ENCODE results near the gene MYO18A.
"Not testable (repeated sequence)": the region's sequence is repeated elsewhere in the genome, so short reads cannot be mapped to it uniquely, and the experiment has no call there.

The MYO18A gene

DNA sequence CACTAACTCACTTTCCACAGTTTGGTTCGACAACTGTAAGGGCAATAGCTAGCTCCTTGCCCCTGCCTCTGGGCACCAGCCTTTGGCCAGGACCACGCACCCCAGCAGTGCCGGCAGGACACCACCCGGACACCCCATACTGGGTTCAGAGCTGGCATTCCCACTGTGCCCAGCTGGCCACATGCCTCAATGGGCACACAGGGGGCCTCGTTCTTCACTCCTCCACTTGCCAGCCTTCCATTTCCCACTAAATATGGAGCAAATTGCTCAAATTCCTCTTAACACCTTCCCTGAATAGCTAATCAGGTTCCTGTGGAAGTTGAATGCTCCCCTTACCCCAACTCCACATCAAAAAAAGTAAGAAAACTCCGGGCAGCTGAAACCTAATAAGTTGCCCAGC, 84.8 kb downstream of the MYO18A start:
- no peak for DNase-seq

DNA sequence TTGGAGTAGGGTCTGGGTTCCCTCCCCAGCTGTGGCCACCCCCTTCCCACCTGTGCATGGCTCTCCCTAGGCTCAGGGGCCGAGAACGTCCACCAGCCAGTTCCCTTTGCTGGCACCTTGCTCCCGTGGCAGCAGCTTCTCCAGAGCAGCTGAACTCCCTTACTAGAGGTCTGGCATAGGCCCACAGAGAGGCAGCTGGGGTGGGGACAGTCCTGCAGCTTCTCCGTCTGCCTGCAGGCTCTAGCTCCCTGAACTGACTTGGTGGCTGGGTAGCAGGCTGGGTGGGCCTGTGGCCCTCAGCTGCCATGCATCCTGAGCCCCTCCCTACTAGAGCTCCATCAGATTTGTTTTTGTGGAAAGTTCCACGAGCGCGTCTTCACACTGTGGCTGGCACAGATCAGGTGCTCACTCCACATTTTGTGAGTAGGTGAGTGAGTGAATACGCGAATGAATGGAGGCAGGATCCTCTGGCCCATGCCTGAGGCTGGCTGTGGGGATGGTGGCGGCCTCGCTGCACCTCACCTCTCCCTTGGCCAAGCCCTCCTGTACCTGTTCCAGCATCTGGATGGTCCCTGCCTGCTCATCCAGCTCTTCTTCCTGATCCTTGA, 86.0 kb downstream of the MYO18A start:
- no peak for DNase-seq

DNA sequence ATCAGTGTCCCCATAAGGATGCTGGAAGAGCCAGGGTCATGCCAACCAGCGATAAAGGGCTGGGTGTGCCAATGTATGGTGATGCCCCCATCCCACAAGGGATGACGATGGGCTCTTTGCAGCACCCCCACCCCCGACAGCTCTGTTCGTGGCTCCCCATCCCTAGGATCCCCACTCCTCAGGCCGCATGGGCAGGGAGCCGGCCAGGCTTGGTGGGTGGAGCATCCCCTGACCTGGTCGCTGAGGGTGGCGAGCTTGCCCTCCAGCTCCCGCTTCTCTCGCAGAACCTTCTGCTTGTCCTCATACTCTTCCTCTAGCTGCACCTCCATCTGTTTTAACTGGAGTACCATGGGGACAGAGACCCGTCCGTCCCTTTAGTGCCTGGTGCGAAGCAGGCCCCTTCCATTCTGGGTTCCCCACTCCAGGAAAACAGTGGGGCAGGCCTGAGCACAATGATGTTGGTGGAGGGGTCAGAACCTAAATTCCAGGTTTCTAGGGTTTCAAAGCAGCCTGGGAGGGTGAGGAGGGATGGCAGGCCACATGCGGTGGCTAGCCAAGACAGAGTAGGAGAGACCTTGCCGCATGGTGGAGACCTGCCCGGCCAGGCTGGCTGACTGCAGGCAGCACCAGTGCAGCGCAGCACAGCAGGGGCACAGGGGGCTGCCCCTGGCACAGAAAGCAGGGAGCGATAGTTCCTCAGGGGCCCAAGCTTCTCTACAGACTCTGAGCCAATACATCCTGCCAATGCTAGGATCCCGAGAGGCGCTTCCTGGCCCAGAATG, 86.9 kb downstream of the MYO18A start:
- no peak for DNase-seq

DNA sequence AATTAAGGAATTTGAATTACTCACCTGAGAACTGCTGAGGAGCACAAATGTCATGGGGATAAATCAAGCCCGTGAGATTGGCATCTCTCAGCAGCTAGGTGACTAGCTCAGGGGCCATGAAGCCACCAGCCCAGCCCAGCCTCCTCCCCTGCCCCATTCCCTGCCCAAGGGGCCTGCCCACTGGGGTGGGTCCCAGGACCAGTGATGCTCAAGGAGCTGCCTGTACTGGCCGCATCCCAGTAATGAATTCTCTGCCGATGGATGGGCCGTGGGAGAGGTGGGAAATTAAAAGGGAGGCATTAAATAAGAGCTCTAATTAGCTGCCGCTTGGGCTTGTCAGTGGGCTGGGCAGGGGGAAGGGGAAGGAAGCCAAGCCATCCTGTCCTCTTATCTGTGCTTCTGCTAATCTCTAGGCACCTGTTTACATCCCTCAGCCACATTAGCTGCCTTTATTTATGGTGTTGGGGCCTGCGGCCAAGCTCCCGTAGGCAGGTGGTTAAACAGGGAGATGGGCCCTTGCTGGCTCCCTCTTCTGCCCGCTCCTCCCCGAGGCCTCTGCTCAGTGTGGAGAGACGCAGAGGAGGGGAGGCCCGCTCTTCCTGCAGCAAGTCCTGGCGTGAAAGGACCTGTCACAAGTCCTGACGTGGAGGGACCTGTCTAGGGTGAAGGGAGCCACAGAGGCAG, 88.5 kb downstream of the MYO18A start:
- no peak for DNase-seq

DNA sequence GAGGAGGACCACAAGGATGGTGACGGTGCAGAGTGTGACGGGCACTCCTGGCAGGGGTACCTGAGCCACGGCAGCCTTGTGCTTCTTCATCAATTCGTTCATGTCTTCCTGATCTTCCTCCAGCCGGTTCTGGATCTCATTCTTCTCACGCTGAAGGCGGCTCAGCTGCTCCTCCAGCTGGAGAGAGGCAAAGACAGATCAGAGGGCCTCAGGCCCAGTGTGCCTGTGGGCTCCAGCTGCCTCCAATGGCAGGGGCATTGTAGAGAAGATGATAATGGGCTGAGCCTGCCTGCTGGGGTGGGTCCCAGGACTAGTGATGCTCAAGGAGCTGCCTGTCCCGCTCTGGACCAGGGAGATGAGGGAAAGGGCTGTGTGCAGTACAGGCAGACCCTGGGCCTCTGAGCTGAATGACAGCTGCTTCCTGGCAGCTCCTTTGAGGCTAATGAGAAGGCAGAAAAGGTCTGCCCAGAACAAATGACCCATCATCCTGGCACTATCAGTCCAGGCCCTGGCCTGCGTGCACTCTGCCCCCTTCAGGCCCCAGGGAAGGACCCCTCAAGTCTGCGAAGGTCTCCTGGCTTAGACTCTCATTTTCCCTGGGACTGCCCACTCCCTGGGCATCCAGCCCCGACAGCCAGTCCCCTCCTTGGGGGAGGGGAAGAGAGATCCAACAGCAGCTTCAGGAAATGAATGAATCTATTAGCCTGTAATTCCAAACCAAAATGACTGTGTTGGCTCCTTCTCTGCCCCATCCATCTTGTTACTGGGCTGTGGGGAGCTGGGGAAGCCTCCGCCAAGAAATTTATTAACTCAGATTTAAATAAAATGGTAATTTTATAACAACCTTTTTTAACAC, 89.2 kb downstream of the MYO18A start:
- DNase-seq = no peak

DNA sequence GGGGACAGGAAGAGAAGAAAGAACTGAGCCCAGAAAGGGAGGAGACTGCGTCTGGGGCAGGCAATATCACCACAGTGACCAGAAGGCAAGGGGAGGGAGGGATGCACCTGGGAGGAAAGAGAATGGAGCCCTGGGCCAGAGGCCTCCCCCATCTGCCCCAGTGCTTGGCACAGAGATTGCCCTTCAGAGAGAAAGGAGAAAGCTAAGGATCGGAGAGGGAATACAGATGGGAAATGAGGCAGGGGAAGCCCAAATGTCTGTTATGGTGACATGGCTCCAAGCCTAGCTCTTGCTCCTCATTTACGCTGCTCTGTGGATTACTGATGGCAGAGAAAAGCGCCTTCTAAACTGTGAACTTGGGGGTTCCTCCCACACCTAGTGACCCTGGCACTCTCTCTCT, 90.1 kb downstream of the MYO18A start:
- no peak for DNase-seq

DNA sequence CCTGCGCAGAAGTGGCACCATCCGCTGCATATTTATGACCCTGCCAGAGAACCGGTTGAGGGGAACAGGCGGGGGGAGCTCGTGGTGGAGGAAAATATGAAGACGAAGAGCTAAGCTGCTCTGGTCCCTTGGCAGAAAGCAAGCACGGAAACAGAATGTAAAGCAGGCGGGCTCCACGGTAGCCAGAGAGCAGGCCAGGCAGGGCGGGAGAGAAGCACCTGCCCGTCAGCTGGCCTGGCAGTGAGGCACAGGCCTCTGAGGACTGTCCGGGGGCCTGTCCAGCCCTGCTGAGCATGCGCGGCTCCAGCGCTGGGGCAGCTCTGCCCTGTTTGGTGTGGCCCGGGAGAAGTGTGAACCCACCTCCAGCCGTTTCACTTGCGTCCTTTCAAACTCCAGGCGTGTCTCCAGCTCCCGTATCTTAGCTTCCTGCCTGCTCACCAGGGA, 90.6 kb downstream of the MYO18A start:
- DNase-seq = no peak

DNA sequence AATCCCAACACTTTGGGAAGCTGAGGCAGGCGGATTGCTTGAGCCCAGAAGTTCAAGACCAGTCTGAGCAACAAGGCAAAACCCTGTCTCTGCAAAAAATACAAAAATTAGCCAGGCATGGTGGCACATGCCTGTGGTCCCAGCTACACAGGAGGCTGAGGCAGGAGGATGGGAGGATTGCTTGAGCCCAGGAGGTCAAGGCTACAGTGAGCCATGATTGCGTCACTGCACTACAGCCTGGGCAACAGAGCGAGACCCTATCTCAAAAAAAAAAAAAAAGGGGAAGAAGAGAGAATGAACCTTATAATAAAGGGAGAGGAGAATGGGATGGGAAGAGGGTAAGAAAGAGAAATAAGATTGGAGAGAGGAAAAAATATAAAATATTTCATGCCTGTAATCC, 91.4 kb downstream of the MYO18A start:
- not testable (repeated sequence) for DNase-seq

DNA sequence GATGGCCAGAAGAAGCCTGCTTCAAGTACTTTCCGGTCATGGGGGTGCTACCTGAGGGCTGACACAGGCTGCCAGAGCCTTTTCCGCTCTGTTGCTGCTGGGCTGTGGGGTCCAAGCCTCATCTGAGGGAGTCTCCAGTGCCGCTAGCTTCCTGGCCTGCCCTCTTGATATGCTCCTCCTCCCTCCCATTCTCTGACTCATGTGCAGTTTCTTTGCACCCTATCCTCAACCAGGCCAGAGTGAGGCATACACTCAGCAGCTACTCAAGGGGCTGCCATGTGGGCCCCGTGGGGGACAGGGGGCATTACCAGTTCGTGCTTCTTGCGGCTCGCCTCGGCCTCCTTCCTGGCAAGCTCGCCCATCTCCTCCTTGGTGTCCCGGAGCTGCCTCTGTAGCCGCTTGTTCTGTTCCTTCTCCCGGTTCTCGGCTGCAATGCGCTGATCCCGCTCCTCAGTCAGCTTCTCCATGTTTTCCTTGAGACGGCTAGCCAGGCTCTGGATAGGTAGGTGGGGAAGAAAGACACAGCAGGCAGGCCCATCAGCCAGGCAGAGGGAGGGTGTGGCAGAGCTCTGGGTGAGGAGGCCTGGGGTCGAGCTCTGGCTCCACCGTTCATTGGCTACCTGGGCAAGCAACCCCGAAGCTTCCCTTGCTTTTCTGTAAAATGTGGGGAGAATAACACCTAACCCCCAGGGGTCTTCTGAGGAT, 93.4 kb downstream of the MYO18A start:
- DNase-seq = no peak

DNA sequence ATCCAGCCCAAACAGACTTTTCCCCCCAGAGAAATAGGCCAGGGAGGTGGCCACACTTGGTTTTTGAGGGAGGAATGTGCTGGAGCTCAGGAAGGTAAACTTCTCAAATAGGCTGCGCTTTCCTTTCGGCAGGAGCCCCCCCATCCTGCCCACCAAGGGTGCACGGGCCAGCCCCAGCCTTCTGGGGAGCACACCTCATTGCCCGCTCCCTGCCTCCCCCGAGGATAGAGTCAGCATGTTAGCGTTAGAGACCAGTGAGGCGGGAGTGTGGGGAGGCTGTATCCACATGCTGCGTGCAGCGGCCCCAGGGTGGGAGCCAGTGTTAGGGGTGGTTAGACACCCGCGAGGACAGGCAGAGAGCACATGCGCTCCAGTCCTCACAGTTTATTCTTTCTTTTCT, 95.0 kb downstream of the MYO18A start:
- no peak for DNase-seq

DNA sequence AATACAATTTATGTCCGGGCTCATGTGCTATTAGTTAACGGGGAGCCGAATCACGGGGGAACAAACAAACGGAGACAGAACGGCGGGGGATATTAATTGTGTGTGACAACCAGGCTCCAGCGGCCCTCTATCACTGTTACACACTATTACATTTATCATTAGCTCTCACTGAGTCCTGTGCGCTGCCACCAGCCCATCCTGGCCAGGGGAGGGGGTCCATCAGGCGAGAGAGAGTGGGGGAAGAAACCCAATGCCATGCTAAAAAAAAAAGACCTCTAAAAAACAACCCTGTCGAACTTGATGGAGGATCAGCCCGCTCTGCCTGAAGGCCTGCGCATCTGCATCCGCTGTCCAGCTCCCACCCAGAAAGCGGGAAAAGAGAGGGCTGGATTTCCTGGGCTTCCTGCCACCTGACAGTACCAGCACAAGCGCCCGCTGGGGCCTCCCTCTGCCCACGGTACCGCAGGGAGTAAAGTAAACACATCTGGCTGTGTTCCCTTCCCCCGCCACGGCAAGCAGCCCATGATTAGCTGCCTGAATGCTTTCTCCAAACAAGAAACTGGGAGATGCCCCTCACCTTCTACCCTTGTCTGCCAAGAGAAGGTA, 95.6 kb downstream of the MYO18A start:
- DNase-seq = no peak

DNA sequence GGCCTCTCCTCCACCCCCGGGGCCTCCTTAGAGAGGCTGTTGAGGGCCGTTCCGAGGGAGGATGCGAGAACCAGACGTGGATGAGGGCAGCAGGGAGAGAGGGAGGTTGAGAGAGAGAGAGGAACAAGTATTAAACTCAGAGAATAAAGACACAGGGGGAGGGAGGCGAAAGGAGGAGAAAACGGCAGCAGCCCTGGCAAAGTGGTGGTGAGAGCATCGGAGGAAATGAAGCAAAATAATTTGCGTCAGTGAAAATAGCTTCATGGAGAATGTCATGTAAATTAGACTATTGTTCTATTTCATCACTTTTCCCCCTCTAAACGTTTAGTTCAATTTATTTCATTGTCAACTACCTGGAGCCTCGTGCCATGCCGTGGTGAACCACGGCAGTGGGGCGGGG, 99.2 kb downstream of the MYO18A start:
- no peak for DNase-seq

DNA sequence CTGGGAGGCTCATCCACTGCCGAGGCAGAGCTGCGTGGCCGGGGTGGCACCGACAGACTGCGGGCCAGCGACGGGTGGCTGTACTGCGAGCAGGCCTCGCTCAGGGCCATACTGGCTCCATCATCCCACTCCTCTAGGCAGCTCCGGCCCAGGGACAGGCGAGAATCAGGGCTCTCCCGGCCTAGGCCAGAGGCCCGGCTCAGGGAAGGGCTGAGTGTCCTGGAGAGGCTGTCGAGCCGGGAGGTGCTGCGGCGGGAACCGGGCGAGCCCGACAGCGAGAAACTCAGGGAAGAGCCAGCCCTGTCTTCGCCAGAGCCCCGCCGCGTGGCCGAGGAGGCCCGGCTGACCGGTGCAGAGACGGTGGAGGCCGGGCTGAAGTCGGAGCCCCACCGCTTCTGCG, 99.9 kb downstream of the MYO18A start:
- DNase-seq = no peak

DNA sequence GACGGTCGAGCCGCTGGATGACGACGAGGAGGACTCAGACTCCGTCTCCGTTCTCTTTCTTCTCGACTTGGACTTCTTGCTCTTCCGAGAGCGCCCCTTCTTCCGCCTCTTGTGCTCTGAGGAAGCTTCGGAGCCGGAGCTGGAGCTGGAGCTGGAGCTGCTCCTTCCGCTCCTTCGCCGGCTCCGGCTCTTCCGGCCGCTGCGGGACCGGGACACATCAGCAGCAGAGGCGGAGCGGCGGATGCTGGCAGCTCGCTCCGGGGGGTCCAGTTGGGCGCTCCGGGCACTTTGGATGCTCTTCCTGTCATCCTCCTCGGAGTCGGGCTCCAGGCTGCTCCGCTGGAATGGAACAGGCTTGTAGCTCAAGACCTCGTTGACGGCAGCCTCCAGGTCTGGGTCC, 100.3 kb downstream of the MYO18A start:
- DNase-seq = no peak

DNA sequence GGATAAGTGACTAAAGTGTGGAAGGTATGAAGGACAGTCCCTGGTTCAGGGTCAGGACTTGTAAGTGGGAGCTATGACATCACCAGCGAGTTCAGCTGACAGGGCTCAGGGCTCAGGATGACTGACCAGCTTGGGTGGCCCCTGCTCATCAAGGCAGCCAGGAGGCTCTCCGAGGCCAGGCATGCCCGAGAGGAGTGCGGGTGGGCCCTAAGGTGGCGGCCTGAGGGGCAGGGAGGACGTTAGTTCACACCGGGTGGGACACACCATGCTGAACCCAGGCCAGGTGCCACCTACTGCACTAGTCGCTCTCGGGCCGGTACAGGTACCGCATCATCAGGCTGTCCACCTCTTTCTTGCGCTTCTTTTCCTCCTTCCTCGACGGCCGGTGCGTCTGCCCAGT, 100.8 kb downstream of the MYO18A start:
- no peak for DNase-seq

DNA sequence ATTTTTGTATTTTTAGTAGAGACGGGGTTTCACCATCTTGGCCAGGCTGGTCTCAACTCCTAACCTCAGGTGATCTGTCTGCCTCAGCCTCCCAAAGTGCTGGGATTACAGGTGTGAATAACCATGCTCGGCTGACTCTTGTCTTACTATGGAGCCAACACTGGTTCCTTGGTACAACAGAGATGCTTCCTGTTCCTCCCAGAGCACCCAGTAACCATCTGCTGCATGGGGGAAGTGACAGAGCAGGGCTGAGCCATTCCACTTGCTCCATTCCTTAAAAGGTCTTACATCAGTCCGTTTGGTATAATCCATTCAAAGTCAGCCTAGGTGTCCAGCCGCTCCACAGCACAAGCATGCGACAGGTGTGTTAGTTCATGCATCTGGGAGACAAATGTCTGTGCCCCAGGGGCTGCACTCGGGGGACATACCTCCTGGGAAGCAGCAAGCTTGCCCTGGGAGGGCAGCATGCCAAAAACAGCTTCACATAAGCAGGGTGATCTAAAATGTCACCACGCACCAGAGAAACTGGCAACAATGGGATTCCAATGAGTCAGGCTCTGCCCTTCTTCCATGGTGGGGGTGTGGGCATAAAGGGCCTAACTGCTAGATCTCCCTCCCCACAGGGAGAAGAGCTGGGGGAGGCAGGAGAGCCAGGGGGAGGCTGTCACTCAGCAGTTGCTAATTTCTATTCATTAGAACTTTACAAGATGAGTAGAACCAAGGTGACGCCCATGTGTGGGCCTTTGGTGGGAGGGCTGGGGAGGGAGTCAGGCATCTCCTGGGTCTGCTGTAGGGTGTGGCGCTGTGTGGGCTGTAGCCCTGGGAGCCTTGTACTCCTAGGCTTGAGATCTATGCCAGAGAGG, 101.8 kb downstream of the MYO18A start:
- no peak for DNase-seq

DNA sequence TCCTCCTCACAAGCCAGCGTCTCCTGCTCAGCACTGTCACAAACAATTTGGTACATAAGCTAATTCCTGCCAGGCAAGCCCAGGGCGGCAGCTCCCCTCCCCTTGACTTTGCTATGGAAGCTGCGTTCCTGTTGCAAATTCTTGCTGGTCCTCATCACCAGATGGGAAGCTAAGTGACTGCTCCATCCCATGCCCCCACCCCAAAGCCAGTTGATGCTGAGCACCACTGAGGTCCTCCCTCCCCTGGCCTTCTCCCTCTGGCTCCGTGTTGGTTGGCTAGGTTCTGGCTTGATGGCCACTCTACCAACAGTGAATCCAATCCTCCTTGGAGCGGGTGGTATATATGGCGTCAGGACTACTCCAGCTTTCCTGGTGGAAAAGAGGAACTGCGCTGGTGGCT, 102.9 kb downstream of the MYO18A start:
- no peak for DNase-seq

DNA sequence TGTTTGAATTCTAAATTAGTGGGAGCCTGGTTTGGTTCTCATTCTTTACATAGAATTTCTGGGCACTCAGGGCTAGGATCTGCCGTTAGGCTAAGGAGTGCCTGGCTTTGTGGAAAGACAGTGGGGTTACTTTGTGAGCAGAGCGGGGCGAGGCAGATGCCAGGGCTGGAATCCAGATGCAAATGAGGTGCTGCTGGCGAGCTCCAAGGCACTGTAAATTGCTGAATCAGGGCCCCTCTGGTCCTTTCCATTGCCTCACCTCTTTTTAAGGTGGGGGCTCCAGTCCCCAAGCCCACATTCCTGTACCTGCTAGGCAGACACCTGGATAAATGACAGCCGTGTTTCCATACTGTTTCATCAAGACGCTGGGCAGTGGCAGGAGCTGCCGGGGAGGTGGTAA, 103.5 kb downstream of the MYO18A start:
- DNase-seq = no peak

DNA sequence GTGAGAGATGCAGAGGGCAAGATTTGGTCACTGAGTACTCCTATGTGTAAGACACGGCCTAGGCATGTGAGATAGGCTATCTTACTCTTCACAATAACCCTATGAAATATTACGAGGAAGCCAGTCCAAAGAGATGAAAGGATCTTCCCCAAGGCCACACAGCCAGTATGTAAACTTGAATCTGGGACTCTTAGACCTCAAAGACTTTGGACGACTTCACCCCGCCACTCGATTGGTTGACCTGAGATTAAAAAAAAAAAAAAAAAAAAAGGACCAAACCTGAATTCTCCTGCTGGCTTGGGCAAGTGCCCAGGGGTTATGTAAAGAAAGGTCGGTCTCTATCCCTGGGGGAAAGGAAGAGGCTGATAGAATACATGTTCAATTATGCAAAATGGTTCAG, 104.1 kb downstream of the MYO18A start:
- DNase-seq = no peak

DNA sequence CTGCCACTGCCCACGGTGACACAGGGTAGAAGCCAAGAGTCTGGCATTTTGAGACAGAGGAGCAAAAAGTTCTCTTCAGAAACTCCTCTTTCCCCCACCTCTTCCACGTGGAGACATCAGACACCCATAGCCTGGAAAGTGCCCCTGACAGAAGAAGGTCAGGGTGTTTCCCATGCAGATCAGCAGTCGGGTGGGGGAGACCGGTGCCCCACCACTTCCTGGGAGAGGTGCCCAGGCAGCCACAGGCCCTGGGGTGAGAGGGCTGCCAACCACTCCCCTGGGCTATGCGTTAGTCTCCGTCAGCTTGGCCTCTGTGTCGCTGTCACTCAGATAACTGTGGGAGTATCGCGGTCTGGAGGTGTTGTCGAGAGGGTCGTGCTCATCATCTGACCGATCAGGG, 105.7 kb downstream of the MYO18A start:
- no peak for DNase-seq

DNA sequence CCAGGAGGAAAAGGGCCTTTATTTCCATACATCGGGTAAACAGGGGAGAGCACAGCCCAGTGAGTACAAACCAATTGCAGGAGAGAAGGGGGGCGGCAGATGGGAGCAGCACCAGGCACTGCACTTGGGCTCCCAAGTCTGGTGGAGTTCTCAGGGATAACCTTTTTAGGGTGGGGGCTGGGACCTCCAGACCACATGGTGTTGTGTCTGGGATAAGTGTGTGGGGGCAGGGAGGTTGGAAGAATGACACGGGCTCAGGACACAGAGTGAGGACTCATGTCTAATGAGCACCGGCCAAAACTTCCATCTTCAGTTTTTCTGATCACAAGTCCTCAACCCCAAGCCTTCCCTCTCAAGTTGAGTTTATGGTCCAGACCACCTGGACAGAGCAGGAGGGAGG, 106.7 kb downstream of the MYO18A start:
- no peak for DNase-seq

All from 8988T (cell line).